ENCODE data around the gene HTR6.

- no peak for TF ChIP-seq CTCF (IDR thresholded peaks at IDR 0.05; ENCODE audit: insufficient read depth, low read depth, low read length)
- TF ChIP-seq EZH2 (IDR thresholded peaks at IDR 0.05; ENCODE audit: insufficient read depth, low read length), result no peak
These were observed 52.8 kb downstream of the HTR6 start for GRCh38 chr1:19717467-19717866.

Data from astrocyte (in vitro differentiated cells and primary cell).